PFSK-1 (cell line): ENCODE data around the gene PIEZO1.

Experiments
- FOXP2 ChIP-seq: optimal IDR thresholded peaks from 2 replicates; pipeline ENCODE3; 2011; ENCODE audit warnings: borderline replicate concordance, control low read depth, inconsistent platforms; ENCODE audit not compliant: insufficient read depth; ENCODE audit errors: extremely low read length, extremely low read depth
- POLR2AphosphoS5 ChIP-seq: IDR thresholded peaks from 2 replicates; pipeline ENCODE4 v1.6.1; 2012; ENCODE audit warnings: low read depth, mild to moderate bottlenecking, control low read depth, low read length, moderate library complexity
- SIN3A ChIP-seq: IDR thresholded peaks from 2 replicates; pipeline ENCODE4 v1.6.1; 2012; ENCODE audit warnings: mild to moderate bottlenecking, low read length, moderate library complexity, borderline replicate concordance; ENCODE audit not compliant: insufficient read depth
- TAF1 ChIP-seq: IDR thresholded peaks from 2 replicates; pipeline ENCODE4 v1.6.1; 2012; ENCODE audit warnings: low read length, control low read depth, borderline replicate concordance; ENCODE audit not compliant: insufficient read depth
- TF ChIP-seq, protein P1 (sequence below), 2 experiments: IDR thresholded peaks; 2 replicates each; pipeline versions ENCODE4 v1.6.1 to v1.8.0; 2011 to 2012; ENCODE audit warnings: low read depth in 2 of 2, low read length in 2 of 2, control low read depth in 1 of 2, inconsistent platforms in 1 of 2, mild to moderate bottlenecking in 1 of 2, moderate library complexity in 1 of 2; ENCODE audit not compliant: insufficient read depth in 1 of 2

Gene PIEZO1

DNA sequence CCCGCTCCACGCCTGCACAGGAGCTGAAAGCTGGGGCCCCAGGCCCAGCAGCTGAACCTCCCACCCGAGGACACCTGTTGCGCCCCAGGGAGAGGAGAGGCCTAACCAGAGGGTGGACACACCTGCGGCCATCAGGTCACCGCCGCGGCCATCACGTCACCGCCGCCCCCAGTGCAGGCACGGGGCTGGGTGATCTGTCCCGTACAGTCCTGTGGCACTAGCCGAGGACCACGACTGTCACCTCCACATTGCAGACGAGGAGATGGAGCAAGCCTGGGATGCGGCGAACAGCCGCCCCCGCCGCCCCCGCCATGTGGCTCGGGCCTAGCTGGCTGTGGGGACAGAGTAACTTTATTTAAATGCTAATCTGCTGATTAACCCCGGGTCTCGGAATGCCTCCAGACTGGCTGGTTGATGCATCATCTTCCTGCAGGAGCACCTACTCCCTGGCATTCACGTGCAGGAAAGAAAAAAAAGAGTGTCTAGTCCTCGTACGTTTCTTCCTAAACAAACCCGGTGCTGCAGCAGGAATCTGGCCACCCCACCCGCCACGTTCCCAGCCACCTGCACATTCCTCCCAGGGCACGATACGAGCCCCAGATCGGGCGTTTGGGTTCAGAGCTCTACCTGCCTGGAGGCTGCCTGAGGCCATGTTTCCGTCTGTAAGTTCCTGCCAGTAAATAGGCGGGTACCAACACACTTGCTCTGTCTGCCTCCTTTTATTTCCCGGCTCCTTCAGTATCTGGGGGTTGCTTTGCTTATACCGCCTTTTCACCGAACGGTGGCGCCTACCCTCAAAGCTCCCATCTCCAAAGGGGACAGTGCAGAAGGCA lies 29.9 kb downstream of the PIEZO1 start:
- TF ChIP-seq, protein P1, sequence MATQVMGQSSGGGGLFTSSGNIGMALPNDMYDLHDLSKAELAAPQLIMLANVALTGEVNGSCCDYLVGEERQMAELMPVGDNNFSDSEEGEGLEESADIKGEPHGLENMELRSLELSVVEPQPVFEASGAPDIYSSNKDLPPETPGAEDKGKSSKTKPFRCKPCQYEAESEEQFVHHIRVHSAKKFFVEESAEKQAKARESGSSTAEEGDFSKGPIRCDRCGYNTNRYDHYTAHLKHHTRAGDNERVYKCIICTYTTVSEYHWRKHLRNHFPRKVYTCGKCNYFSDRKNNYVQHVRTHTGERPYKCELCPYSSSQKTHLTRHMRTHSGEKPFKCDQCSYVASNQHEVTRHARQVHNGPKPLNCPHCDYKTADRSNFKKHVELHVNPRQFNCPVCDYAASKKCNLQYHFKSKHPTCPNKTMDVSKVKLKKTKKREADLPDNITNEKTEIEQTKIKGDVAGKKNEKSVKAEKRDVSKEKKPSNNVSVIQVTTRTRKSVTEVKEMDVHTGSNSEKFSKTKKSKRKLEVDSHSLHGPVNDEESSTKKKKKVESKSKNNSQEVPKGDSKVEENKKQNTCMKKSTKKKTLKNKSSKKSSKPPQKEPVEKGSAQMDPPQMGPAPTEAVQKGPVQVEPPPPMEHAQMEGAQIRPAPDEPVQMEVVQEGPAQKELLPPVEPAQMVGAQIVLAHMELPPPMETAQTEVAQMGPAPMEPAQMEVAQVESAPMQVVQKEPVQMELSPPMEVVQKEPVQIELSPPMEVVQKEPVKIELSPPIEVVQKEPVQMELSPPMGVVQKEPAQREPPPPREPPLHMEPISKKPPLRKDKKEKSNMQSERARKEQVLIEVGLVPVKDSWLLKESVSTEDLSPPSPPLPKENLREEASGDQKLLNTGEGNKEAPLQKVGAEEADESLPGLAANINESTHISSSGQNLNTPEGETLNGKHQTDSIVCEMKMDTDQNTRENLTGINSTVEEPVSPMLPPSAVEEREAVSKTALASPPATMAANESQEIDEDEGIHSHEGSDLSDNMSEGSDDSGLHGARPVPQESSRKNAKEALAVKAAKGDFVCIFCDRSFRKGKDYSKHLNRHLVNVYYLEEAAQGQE (IDR thresholded peaks at IDR 0.05; ENCODE audit: insufficient read depth in 1 of 2, low read depth in 2 of 2, low read length in 2 of 2): no peak
- TF ChIP-seq SIN3A (no peak), TAF1 (no peak), POLR2AphosphoS5 (no peak), FOXP2 (no peak)

DNA sequence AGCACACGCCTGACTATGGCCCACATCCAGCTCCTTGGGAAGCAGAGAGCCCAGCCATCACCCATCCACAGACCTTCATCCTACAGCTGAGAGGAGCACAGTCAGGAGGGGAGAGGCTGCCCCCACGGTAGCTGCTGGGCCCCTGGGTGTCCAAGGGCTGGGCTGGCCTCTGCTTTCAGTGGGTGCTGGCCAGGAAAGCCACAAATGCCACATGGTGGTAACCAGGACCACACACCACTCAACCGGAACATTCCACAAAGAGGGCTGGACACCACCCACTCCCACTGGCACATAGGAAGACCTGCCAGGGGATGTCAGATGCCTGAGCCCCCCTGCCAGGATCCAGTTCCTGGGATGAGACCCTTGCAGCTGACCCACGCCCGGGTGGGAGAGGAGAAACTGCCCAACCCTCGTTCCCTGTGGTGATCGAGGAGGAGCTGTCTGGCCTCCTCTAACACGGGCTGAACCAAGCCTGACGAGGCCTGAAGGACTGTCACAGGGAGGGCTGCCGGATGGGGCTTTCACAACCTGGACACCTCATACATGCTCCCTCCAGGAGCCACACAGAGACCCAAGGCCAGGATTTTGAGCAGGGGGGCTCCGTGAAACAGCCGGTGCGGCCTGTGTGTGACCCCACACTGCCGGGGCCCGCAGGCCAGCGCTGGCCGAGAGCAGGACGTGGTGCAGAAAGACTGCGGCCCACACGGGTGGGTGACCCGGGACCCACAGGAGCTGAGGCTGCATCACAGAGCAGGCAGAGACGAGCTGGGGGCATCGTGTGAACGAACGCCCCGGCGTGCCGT lies 30.7 kb downstream of the PIEZO1 start:
- TF ChIP-seq, protein P1 (IDR thresholded peaks at IDR 0.05; ENCODE audit: insufficient read depth in 1 of 2, low read depth in 2 of 2, low read length in 2 of 2): no peak
- no peak for TF ChIP-seq TAF1
- no peak for TF ChIP-seq POLR2AphosphoS5
- no peak for TF ChIP-seq FOXP2
- no peak for TF ChIP-seq SIN3A

DNA sequence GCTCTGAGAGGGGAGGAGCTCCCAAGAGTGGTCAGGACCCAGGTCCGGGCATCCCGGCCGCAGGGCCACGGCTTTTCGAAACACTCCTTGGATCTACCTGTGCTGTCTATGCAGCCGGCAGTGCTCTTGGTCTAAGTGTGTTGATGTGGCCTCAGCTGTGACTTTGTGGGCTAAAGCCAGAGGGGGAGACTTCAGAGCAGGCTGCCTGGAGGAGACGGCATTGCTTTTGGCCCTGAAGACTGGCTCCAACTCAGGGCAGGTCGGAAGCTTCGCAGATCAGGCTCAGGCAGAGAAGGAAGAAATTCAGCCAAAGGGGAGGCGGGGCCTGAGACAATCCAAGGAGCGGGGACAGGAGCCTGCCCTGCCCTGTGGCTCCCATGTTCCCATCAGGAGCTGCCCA lies 31.4 kb downstream of the PIEZO1 start:
- TF ChIP-seq, protein P1 (IDR thresholded peaks at IDR 0.05; ENCODE audit: insufficient read depth in 1 of 2, low read depth in 2 of 2, low read length in 2 of 2): no peak
- no peak for TF ChIP-seq POLR2AphosphoS5
- no peak for TF ChIP-seq SIN3A
- no peak for TF ChIP-seq TAF1
- TF ChIP-seq FOXP2: no peak

DNA sequence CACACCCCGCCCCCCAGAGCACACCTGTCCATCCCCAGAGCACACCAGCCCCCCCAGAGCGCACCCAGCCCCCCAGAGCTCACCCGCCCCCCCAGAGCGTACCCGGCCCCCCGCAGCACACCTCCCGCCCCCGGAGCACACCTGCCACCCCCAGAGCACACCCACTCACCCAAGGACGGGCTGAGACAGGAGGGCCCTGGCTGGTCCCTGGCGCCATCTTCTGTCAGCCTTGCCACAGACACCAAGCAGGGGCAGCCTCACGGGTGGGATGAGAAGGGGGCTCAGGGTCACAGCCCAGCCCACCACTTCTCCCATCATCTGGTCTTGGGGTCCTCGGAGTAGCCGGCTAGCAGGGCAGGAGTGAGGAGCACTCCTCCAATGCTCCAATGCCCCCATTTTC lies 31.8 kb downstream of the PIEZO1 start:
- TF ChIP-seq FOXP2 (no peak), SIN3A (no peak), TAF1 (no peak), POLR2AphosphoS5 (no peak)
- TF ChIP-seq, protein P1 (IDR thresholded peaks at IDR 0.05; ENCODE audit: insufficient read depth in 1 of 2, low read depth in 2 of 2, low read length in 2 of 2): no peak
